ENCODE data around the gene BICD2.

Gene BICD2

DNA sequence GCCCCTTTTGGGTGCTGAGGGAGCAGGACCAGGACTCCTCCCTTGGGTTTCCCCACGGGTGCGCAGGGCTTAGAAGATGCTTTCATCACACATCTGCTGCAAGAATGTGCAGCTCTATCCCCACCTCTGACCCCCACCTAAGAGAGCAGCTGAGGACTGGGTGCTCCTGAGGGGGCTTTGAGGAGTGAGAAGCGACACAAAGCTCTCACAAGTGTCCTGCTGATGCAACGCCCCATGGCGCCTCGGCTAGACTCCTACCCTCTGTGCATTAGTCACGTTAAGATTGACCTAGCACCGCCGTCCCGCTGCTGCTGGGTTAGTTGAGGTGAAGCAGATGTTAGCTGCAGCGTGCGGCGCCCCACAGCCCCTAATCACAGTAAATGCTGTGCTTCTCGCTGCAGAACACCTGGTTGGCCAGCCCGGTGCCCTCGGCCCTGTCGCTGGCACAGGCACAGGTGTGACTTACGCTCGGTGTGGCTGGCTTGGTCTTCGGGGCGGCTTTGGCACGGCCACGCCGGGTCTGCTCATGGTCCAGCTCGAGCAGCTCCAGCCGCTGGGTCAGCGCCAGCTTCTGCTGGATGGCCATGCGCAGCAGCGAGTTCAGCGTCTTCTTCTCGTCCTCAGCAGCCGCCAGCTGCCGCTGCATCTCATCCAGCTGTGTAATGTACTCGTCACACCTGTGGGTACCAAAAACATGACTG is 49.7 kb downstream of the BICD2 start:
- no peak for ATAC-seq
- no peak for TF ChIP-seq ZFP3 (CRISPR knock-in tag; IDR thresholded peaks at IDR 0.05)

DNA sequence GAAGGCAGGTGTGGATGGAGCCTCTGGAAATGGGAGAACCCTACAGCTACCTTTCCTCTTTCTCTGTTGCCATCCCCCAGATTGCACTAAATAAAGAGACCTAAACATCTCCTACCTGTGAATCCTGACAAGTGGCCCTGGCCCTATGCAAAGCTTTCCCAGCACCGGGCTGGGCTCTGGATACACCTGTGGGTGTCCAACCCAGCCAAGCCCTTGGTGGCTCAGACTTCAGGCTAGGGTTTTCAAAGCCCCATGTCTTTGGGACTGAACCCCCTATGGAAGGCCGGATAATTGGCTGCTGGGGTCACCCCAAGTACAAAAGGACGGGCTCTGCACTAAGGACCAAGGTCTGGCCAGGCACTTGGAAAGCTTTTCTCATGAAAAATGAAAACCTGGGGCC is 50.6 kb downstream of the BICD2 start:
- ATAC-seq: no peak
- TF ChIP-seq PPARA (CRISPR knock-in tag; IDR thresholded peaks at IDR 0.05; ENCODE audit: borderline replicate concordance): no peak
- no peak for TF ChIP-seq ZFP30 (CRISPR knock-in tag; IDR thresholded peaks at IDR 0.05)
- no peak for TF ChIP-seq ZNF70 (CRISPR knock-in tag; IDR thresholded peaks at IDR 0.05)
- no peak for TF ChIP-seq SNAI2 (CRISPR knock-in tag; IDR thresholded peaks at IDR 0.05)
- no peak for TF ChIP-seq ISL1 (CRISPR knock-in tag; IDR thresholded peaks at IDR 0.05)
- TF ChIP-seq GLIS3 (CRISPR knock-in tag; IDR thresholded peaks at IDR 0.05): no peak
- TF ChIP-seq, protein P1, sequence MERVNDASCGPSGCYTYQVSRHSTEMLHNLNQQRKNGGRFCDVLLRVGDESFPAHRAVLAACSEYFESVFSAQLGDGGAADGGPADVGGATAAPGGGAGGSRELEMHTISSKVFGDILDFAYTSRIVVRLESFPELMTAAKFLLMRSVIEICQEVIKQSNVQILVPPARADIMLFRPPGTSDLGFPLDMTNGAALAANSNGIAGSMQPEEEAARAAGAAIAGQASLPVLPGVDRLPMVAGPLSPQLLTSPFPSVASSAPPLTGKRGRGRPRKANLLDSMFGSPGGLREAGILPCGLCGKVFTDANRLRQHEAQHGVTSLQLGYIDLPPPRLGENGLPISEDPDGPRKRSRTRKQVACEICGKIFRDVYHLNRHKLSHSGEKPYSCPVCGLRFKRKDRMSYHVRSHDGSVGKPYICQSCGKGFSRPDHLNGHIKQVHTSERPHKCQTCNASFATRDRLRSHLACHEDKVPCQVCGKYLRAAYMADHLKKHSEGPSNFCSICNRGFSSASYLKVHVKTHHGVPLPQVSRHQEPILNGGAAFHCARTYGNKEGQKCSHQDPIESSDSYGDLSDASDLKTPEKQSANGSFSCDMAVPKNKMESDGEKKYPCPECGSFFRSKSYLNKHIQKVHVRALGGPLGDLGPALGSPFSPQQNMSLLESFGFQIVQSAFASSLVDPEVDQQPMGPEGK (CRISPR knock-in tag; IDR thresholded peaks at IDR 0.05; ENCODE audit: borderline replicate concordance): no peak
- no peak for TF ChIP-seq ZNF565 (CRISPR knock-in tag; conservative IDR thresholded peaks at IDR 0.05; ENCODE audit: low read depth)
- TF ChIP-seq, protein P2, sequence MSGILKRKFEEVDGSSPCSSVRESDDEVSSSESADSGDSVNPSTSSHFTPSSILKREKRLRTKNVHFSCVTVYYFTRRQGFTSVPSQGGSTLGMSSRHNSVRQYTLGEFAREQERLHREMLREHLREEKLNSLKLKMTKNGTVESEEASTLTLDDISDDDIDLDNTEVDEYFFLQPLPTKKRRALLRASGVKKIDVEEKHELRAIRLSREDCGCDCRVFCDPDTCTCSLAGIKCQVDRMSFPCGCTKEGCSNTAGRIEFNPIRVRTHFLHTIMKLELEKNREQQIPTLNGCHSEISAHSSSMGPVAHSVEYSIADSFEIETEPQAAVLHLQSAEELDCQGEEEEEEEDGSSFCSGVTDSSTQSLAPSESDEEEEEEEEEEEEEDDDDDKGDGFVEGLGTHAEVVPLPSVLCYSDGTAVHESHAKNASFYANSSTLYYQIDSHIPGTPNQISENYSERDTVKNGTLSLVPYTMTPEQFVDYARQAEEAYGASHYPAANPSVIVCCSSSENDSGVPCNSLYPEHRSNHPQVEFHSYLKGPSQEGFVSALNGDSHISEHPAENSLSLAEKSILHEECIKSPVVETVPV (CRISPR knock-in tag; IDR thresholded peaks at IDR 0.05): no peak

DNA sequence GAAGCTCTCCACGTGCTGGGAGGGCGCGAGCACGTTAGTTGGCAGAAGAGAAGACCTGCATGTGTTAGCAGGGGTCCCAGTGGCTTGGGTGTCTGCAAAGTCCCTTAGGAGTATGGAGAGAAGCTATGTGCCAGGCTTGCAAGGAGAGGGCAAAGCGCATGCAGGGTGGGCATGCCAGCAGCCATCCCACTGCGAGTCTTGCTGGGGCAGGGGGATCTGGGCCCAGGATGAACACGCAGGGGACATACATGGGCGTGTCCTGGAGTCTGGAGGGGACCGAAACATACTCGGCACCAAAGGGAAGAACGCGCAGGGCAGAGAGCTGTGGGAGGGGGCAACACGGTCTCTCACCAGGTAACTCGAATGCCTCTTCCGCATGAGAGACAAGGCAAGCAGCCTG is 51.1 kb downstream of the BICD2 start:
- no peak for ATAC-seq
- no peak for TF ChIP-seq GLIS3 (CRISPR knock-in tag; IDR thresholded peaks at IDR 0.05)
- TF ChIP-seq OSR1 (CRISPR knock-in tag; IDR thresholded peaks at IDR 0.05): no peak
- TF ChIP-seq, protein P3, sequence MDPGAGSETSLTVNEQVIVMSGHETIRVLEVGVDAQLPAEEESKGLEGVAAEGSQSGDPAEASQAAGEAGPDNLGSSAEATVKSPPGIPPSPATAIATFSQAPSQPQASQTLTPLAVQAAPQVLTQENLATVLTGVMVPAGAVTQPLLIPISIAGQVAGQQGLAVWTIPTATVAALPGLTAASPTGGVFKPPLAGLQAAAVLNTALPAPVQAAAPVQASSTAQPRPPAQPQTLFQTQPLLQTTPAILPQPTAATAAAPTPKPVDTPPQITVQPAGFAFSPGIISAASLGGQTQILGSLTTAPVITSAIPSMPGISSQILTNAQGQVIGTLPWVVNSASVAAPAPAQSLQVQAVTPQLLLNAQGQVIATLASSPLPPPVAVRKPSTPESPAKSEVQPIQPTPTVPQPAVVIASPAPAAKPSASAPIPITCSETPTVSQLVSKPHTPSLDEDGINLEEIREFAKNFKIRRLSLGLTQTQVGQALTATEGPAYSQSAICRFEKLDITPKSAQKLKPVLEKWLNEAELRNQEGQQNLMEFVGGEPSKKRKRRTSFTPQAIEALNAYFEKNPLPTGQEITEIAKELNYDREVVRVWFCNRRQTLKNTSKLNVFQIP (CRISPR knock-in tag; IDR thresholded peaks at IDR 0.05; ENCODE audit: borderline replicate concordance, low read depth): no peak
- no peak for TF ChIP-seq ZFP30 (CRISPR knock-in tag; IDR thresholded peaks at IDR 0.05)
- TF ChIP-seq, protein P2 (CRISPR knock-in tag; IDR thresholded peaks at IDR 0.05): no peak

DNA sequence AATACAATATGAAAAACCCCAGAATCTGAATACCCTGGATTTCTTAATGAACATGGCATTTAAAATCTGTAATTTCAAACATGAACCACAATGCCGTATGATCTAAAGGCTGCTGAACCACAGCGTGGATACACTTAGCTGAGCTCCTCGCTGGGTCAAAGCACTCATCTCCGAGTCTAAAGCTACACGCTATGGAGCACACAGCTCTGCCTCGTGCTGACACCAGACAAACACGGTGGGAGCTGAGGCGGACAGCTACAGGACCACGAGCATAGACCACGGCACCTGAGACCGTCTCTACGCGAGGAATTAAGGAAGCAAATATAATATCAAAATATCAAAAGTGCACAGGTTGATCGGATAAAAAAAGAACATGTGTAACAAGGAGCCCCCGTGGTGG is 51.9 kb downstream of the BICD2 start:
- no peak for ATAC-seq

More for the DNA sequence above, 51.9 kb downstream of the BICD2 start:
- TF ChIP-seq, protein P4, sequence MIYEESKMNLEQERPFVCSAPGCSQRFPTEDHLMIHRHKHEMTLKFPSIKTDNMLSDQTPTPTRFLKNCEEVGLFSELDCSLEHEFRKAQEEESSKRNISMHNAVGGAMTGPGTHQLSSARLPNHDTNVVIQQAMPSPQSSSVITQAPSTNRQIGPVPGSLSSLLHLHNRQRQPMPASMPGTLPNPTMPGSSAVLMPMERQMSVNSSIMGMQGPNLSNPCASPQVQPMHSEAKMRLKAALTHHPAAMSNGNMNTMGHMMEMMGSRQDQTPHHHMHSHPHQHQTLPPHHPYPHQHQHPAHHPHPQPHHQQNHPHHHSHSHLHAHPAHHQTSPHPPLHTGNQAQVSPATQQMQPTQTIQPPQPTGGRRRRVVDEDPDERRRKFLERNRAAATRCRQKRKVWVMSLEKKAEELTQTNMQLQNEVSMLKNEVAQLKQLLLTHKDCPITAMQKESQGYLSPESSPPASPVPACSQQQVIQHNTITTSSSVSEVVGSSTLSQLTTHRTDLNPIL (CRISPR knock-in tag; IDR thresholded peaks at IDR 0.05; ENCODE audit: low read depth): no peak
- TF ChIP-seq ISL1 (CRISPR knock-in tag; IDR thresholded peaks at IDR 0.05) (no peak), SNAI2 (CRISPR knock-in tag; IDR thresholded peaks at IDR 0.05) (no peak), ARNTL (CRISPR knock-in tag; IDR thresholded peaks at IDR 0.05; ENCODE audit: borderline replicate concordance, low read depth) (no peak), ZNF8 (CRISPR knock-in tag; IDR thresholded peaks at IDR 0.05) (no peak), GLIS3 (CRISPR knock-in tag; IDR thresholded peaks at IDR 0.05) (no peak), ZNF70 (CRISPR knock-in tag; IDR thresholded peaks at IDR 0.05) (no peak), ESRRG (CRISPR knock-in tag; IDR thresholded peaks at IDR 0.05) (no peak), ZNF565 (CRISPR knock-in tag; conservative IDR thresholded peaks at IDR 0.05; ENCODE audit: low read depth) (no peak), PPARA (CRISPR knock-in tag; IDR thresholded peaks at IDR 0.05; ENCODE audit: borderline replicate concordance) (no peak)
- TF ChIP-seq, protein P5, sequence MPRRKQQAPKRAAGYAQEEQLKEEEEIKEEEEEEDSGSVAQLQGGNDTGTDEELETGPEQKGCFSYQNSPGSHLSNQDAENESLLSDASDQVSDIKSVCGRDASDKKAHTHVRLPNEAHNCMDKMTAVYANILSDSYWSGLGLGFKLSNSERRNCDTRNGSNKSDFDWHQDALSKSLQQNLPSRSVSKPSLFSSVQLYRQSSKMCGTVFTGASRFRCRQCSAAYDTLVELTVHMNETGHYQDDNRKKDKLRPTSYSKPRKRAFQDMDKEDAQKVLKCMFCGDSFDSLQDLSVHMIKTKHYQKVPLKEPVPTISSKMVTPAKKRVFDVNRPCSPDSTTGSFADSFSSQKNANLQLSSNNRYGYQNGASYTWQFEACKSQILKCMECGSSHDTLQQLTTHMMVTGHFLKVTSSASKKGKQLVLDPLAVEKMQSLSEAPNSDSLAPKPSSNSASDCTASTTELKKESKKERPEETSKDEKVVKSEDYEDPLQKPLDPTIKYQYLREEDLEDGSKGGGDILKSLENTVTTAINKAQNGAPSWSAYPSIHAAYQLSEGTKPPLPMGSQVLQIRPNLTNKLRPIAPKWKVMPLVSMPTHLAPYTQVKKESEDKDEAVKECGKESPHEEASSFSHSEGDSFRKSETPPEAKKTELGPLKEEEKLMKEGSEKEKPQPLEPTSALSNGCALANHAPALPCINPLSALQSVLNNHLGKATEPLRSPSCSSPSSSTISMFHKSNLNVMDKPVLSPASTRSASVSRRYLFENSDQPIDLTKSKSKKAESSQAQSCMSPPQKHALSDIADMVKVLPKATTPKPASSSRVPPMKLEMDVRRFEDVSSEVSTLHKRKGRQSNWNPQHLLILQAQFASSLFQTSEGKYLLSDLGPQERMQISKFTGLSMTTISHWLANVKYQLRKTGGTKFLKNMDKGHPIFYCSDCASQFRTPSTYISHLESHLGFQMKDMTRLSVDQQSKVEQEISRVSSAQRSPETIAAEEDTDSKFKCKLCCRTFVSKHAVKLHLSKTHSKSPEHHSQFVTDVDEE (CRISPR knock-in tag; IDR thresholded peaks at IDR 0.05): no peak

Measured in SK-N-SH treated with all-trans-retinoic acid at 6 μM for 48 hours (cell line).